ENCODE measurements around the gene FURIN.

The FURIN gene

DNA sequence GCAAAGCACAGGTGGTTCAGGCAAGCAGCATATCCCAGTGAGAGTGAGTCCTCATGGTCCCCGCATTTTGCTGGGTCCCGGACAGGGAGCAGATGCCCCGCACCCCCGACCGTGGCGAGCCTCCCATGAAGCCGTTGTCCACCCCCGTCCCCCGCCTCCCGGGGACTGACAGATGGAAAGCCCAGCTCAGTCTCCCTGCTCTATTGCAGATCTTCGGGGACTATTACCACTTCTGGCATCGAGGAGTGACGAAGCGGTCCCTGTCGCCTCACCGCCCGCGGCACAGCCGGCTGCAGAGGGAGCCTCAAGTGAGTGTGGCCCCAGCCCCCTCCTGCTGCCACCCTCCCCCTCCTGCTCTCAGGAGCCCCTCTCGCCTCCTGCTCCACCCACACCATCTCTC is 7.7 kb downstream of the FURIN start:
- no peak for TF ChIP-seq GLIS1 (tag by site-specific recombination; IDR thresholded peaks at IDR 0.05)
- no peak for TF ChIP-seq ZNF350 (tag by site-specific recombination; IDR thresholded peaks at IDR 0.05)
- TF ChIP-seq ZNF585B (tag by site-specific recombination; IDR thresholded peaks at IDR 0.05): no peak
- TF ChIP-seq ZNF366 (tag by site-specific recombination; conservative IDR thresholded peaks at IDR 0.05): no peak
- TF ChIP-seq KLF10 (tag by site-specific recombination; IDR thresholded peaks at IDR 0.05): no peak
- TF ChIP-seq ZNF768 (tag by site-specific recombination; IDR thresholded peaks at IDR 0.05): no peak
- no peak for TF ChIP-seq GLI2 (tag by site-specific recombination; IDR thresholded peaks at IDR 0.05; ENCODE audit: borderline replicate concordance, low read depth)
- TF ChIP-seq, protein P1, sequence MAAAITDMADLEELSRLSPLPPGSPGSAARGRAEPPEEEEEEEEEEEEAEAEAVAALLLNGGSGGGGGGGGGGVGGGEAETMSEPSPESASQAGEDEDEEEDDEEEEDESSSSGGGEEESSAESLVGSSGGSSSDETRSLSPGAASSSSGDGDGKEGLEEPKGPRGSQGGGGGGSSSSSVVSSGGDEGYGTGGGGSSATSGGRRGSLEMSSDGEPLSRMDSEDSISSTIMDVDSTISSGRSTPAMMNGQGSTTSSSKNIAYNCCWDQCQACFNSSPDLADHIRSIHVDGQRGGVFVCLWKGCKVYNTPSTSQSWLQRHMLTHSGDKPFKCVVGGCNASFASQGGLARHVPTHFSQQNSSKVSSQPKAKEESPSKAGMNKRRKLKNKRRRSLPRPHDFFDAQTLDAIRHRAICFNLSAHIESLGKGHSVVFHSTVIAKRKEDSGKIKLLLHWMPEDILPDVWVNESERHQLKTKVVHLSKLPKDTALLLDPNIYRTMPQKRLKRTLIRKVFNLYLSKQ (tag by site-specific recombination; IDR thresholded peaks at IDR 0.05; ENCODE audit: borderline replicate concordance): no peak
- no peak for TF ChIP-seq ZNF776 (tag by site-specific recombination; IDR thresholded peaks at IDR 0.05; ENCODE audit: borderline replicate concordance)
- TF ChIP-seq, protein P2, sequence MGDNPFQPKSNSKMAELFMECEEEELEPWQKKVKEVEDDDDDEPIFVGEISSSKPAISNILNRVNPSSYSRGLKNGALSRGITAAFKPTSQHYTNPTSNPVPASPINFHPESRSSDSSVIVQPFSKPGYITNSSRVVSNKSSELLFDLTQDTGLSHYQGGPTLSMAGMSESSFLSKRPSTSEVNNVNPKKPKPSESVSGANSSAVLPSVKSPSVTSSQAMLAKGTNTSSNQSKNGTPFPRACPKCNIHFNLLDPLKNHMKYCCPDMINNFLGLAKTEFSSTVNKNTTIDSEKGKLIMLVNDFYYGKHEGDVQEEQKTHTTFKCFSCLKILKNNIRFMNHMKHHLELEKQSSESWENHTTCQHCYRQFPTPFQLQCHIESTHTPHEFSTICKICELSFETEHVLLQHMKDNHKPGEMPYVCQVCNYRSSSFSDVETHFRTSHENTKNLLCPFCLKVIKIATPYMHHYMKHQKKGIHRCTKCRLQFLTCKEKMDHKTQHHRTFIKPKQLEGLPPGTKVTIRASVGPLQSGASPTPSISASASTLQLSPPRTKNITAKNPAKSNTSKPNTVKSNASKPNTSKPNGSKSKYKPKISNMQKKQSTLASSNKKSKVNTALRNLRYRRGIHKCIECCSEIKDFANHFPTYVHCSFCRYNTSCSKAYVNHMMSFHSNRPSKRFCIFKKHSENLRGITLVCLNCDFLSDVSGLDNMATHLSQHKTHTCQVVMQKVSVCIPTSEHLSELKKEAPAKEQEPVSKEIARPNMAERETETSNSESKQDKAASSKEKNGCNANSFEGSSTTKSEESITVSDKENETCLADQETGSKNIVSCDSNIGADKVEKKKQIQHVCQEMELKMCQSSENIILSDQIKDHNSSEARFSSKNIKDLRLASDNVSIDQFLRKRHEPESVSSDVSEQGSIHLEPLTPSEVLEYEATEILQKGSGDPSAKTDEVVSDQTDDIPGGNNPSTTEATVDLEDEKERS (tag by site-specific recombination; IDR thresholded peaks at IDR 0.05): no peak
- Histone ChIP-seq H3K4me1 (ENCODE audit: control insufficient read depth, insufficient read depth, low read length) (peaks cover 20% of the 10 kb centered on the region), H3K4me3 (ENCODE audit: low read depth, low read length) (no peak overlapping the region), H3K9me3 (ENCODE audit: control insufficient read depth, insufficient read depth, low read depth, low read length) (no peaks in the 10 kb centered on the region), H3K27ac (ENCODE audit: extremely low read depth, low read depth, low read length) (no peak overlapping the region), H3K36me3 (ENCODE audit: control insufficient read depth in 2 of 2, insufficient read depth in 1 of 2, low read length in 2 of 2) (peaks cover 15 to 61% of the 10 kb centered on the region in 2 experiments)
- ChIA-PET CTCF (interaction anchor here (4.1 kb wide), 1 partner anchor 10 kb away, joined by 23 read pairs; no protein-coding TSS in a partner anchor), POLR2A (no interaction called here)

DNA sequence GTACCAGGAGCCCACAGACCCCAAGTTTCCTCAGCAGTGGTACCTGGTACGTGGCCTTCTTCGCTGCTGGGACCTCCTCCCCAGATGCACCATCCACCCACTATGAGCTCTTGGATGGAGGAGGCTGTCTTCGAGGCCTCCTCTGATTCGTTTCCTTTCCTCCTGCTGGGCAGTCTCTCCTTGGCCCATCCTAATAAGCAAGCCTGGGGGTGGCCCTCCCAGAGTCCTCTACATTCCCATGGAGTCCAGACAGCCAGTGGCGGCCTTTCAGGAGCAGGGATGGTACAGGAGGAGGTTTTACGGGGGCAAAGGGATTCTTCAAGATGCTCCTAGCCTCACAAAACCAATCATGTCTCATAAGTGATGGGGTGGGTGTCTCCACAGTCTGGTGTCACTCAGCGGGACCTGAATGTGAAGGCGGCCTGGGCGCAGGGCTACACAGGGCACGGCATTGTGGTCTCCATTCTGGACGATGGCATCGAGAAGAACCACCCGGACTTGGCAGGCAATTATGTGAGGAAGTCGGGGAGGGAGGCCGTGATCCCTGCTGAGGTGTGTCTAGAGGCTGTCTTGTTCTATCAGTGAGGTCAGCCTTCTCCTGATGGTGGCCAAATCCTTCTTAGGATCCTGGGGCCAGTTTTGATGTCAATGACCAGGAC is 8.3 kb downstream of the FURIN start:
- peaks cover 15 to 67% of the 10 kb centered on the region in 2 experiments for H3K36me3 ChIP-seq (ENCODE audit: control insufficient read depth in 2 of 2, insufficient read depth in 1 of 2, low read length in 2 of 2)

DNA sequence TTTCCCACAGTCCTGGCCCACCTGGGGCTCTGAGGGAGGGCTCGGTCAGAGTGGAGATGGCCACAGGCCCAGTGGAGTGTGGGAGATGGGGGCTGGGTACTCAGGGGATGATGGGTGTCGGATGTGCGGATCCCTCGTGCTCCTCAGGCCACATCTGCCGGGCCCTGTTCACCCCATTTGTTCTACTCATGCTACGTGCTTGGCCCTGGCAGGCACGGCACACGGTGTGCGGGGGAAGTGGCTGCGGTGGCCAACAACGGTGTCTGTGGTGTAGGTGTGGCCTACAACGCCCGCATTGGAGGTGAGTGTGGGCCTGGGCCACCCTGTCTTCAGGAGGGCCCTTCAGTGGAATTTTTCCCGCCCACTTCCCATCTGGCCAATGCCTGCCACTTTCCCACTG is 8.9 kb downstream of the FURIN start:
- POLR2A ChIA-PET: no interaction called here
- no peak overlapping the region for H3K4me3 ChIP-seq (ENCODE audit: low read depth, low read length)
- TF ChIP-seq ZNF214 (tag by site-specific recombination; IDR thresholded peaks at IDR 0.05; ENCODE audit: borderline replicate concordance) (no peak), ZNF837 (tag by site-specific recombination; IDR thresholded peaks at IDR 0.05) (no peak), HOXA7 (CRISPR knock-in tag; IDR thresholded peaks at IDR 0.05; ENCODE audit: borderline replicate concordance) (no peak), EGR2 (tag by site-specific recombination; IDR thresholded peaks at IDR 0.05; ENCODE audit: low read depth) (peak; percentile 47), KLF1 (tag by site-specific recombination; IDR thresholded peaks at IDR 0.05) (no peak), ZNF248 (tag by site-specific recombination; IDR thresholded peaks at IDR 0.05) (no peak), ZFHX2 (tag by site-specific recombination; conservative IDR thresholded peaks at IDR 0.05) (peak; percentile 62), ZEB2 (tag by site-specific recombination; IDR thresholded peaks at IDR 0.05) (no peak), ZNF626 (tag by site-specific recombination; IDR thresholded peaks at IDR 0.05) (no peak), ZNF157 (tag by site-specific recombination; IDR thresholded peaks at IDR 0.05) (no peak)
- TF ChIP-seq, protein P3, sequence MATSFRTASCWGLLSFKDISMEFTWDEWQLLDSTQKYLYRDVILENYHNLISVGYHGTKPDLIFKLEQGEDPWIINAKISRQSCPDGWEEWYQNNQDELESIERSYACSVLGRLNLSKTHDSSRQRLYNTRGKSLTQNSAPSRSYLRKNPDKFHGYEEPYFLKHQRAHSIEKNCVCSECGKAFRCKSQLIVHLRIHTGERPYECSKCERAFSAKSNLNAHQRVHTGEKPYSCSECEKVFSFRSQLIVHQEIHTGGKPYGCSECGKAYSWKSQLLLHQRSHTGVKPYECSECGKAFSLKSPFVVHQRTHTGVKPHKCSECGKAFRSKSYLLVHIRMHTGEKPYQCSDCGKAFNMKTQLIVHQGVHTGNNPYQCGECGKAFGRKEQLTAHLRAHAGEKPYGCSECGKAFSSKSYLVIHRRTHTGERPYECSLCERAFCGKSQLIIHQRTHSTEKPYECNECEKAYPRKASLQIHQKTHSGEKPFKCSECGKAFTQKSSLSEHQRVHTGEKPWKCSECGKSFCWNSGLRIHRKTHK (tag by site-specific recombination; IDR thresholded peaks at IDR 0.05): no peak
- TF ChIP-seq, protein P4, sequence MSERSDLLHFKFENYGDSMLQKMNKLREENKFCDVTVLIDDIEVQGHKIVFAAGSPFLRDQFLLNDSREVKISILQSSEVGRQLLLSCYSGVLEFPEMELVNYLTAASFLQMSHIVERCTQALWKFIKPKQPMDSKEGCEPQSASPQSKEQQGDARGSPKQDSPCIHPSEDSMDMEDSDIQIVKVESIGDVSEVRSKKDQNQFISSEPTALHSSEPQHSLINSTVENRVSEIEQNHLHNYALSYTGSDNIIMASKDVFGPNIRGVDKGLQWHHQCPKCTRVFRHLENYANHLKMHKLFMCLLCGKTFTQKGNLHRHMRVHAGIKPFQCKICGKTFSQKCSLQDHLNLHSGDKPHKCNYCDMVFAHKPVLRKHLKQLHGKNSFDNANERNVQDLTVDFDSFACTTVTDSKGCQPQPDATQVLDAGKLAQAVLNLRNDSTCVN (tag by site-specific recombination; optimal IDR thresholded peaks at IDR 0.05): no peak
- H3K36me3 ChIP-seq (ENCODE audit: control insufficient read depth in 2 of 2, insufficient read depth in 1 of 2, low read length in 2 of 2): peaks cover 15 to 74% of the 10 kb centered on the region in 2 experiments
- no peaks in the 10 kb centered on the region for H3K9me3 ChIP-seq (ENCODE audit: control insufficient read depth, insufficient read depth, low read depth, low read length)
- H3K4me1 ChIP-seq (ENCODE audit: control insufficient read depth, insufficient read depth, low read length): peaks cover 20% of the 10 kb centered on the region
- CTCF ChIA-PET: interaction anchor here (0.5 to 4.1 kb wide), 2 partner anchors 9 to 230 kb away, joined by 5 to 23 read pairs; no protein-coding TSS in a partner anchor
- H3K27ac ChIP-seq (ENCODE audit: extremely low read depth, low read depth, low read length): no peak overlapping the region

More for the DNA sequence above, 8.3 kb downstream of the FURIN start:
- H3K4me3 ChIP-seq (ENCODE audit: low read depth, low read length): no peak overlapping the region
- no peak overlapping the region for H3K27ac ChIP-seq (ENCODE audit: extremely low read depth, low read depth, low read length)
- no peaks in the 10 kb centered on the region for H3K9me3 ChIP-seq (ENCODE audit: control insufficient read depth, insufficient read depth, low read depth, low read length)
- TF ChIP-seq OVOL3 (tag by site-specific recombination; IDR thresholded peaks at IDR 0.05): no peak
- peak; percentile 70 for TF ChIP-seq GLIS1 (tag by site-specific recombination; IDR thresholded peaks at IDR 0.05)
- ChIA-PET CTCF (interaction anchor here (4.1 kb wide), 1 partner anchor 10 kb away, joined by 23 read pairs; no protein-coding TSS in a partner anchor), POLR2A (no interaction called here)
- peaks cover 20% of the 10 kb centered on the region for H3K4me1 ChIP-seq (ENCODE audit: control insufficient read depth, insufficient read depth, low read length)

Data from HEK293 (cell line).